HG03097 (cell line): ENCODE measurements around the gene ZNF473.

ENCODE experiments used
- ATAC-seq: cut with Tn5 transposase; IDR thresholded peaks from one replicate; pipeline ENCODE4 v1.9.1; 2021; ENCODE audit not compliant: unreplicated experiment, low FRiP score

ZNF473 gene

GRCh38 chr19:50003254-50003788 is 22.5 kb upstream of the ZNF473 start:
- no peak for ATAC-seq

- ATAC-seq = no peak
Measured at GRCh38 chr19:50003810-50004419, 21.9 kb upstream of the ZNF473 start.

DNA sequence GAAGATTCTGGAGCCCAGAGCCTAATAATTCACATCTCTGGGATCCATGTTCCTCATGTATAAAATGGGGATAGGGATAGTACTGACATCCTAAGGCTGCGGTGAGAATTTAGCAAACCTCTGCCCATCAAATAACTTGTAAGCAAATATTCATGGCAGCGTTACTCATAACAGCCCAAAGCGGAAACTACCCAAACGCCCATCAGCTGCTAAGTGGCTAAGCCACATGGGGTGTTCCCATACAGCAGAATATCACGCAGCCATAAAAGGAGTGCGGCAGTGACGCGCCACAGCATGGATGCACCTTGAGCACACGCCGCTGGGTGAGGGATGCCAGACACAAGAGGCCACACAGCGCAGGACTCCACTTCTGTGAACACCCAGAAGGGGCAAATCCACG is 20.4 kb upstream of the ZNF473 start:
- ATAC-seq = no peak

DNA sequence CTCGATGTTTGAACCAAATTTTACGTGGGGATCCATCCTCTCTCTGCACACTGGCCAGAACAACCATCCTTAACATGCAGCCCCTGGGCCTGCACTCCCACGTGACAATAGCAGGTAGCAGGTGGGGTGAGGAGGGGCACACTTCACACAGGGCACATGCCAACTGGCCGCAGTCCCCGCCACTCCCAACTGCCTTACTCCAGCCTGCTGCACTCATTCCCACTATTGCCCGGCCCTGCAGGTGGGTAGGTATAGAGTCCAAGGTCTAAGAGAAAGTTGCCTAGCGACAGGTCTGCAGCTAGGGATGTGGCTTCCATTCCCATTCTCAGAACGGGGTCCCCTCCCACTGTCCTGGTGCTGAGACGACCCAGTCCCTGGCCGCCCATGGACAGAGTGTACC is 18.6 kb upstream of the ZNF473 start:
- no peak for ATAC-seq

GRCh38 chr19:50007947-50008346 is 17.9 kb upstream of the ZNF473 start:
- ATAC-seq = no peak

DNA sequence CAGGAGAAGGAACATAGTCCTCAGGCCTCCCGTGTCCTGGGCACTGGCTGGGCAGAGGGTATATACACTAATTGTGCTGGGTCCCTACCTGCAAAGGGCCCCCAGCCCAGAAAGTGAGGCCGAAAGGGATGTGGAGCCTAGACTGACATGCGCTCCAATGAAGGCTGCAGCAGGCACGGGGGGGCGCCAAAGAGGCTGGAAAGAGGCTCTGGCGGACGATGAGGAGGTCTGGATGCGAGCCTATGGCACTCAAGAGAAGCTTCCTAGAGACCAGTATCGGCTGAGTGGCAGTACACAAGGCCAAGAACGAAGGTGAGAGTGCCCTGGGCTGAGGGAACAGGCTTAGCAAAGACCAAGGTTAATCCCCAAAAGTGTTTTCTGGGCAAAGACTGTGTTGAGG is 17.3 kb upstream of the ZNF473 start:
- no peak for ATAC-seq

DNA sequence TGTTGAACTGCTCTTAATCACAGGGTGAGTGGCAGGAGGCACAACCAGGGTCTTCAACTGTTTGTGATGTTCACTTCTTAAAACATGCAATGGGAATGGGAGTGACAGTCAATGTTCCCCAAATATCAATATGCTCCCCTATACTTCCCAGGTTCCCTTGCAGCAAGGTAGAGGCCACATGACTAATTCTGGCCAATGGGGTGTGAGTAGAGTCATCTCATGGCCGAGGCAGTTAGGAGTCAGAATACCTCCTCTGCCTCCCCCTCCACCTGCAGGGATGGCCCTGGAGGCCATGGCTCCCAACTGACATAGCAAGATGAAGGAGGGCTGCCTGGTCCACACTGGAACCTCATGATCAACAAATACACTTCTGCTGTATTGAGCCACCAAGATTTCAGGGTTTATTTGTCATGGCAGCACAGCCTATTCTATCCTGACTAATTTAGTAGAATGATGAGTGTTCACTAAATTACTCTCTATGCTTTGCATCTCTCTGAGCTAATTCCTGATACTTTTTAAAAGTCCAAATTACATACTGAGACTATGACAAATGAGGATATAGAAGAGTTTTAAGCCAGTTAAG is 9.5 kb upstream of the ZNF473 start:
- ATAC-seq = no peak

DNA sequence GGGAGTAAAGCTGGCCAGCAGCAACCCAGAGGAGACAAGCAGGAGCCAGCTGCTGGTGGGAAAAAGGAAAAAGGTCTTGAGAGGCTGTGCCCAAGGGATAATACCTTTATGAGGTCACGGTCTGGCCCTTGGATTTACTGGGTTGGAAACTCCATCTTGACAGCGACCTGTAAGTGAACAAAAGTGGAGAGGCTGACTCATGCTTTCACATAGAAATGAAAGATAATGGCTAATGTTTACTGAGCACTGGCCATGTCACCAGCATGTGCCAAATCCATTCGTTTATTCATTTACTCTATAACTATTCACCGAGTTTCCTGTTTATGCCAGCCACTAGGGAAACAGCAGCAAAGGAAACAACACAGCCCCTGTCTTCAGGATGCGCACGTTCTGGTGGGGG is 5.3 kb upstream of the ZNF473 start:
- no peak for ATAC-seq

DNA sequence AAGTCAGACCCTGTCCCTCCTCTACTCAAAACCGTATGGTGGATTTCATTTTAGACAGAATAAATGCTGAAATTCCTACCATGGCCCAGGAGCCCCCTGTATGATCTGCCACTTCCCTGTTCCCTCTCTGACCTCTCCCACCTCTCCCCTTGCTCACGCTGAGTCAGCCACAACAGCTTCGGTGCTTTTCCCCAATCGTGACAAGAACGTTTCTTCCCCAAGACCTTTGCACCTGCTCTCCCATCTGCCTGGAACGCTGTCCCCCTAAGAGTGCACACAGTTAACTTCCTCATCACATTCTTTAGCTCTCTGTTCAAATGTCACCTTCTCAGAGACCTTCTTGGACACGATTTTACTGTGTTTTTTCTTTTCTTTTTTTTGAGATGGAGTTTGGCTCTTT is 3.0 kb upstream of the ZNF473 start:
- ATAC-seq = no peak

GRCh38 chr19:50024719-50025021 is 1.1 kb upstream of the ZNF473 start:
- ATAC-seq = no peak

GRCh38 chr19:50025022-50025793 is 597 bp upstream of the ZNF473 start, which contains the start of gene VRK3:
VRK3 (minus strand) TSS chr19:50025372; CDS start chr19:50016162, 9,210 bp downstream.
- peak; percentile 75 for ATAC-seq

GRCh38 chr19:50026550-50026906 is 723 bp downstream of the ZNF473 start:
- ATAC-seq = no peak

DNA sequence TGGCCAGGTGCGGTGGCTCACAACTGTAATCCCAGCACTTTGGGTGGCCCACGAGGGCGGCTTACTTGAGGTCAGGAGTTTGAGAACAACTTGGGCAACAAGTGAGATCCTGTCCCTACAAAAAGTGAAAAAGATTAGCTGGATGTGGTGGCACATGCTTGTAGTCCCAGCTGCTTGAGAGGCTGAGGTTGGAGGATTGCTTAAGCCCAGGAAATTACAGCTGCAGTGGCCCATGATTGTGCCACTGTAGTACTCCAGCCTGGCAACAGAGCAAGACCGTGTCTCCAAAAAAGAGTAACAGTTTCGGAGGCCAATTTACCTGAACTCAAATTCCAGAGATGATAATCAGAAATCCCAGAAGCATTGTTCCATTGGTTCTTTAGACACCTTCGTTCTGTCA is 4.4 kb downstream of the ZNF473 start:
- no peak for ATAC-seq

- no peak for ATAC-seq
Measured at GRCh38 chr19:50030937-50031336, 5.1 kb downstream of the ZNF473 start.

DNA sequence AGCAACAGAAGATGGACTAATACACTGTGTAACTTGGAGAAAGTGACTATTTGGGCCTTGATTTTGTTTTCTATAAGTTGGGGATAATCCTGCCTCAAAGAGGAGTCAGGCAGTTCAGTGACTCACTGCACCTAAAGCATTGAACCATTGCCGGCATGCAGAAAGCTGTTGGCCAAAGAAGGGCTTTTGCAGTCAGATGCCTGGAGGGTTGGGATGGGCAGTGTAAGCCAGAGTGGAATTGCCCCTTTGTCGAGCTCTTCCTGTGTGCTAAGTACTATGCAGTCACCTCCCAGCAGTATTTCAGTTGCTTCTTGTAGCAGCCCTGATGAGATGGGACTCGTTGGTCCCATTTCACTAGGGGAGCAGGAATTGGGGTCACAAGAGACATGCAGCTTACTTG is 11.1 kb downstream of the ZNF473 start:
- ATAC-seq = no peak

DNA sequence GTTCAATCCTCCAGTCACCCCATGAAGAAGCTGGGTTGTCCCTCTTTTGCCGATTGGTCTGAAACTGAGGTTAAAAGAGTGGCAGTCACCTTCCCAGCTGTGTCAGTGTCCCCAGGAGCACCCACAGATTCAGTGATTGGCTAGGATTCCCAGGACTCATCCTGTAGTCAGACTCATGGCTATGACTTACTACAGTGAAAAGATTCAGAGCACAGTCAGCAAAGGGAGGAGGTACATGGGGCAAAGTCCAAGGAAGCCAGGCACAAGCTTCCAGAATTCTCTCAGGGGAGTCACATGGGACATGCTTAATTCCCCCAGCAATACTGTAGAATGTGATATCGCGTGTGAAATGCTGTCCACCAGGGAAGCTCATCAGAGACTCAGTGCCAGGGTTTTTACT is 14.2 kb downstream of the ZNF473 start:
- no peak for ATAC-seq

DNA sequence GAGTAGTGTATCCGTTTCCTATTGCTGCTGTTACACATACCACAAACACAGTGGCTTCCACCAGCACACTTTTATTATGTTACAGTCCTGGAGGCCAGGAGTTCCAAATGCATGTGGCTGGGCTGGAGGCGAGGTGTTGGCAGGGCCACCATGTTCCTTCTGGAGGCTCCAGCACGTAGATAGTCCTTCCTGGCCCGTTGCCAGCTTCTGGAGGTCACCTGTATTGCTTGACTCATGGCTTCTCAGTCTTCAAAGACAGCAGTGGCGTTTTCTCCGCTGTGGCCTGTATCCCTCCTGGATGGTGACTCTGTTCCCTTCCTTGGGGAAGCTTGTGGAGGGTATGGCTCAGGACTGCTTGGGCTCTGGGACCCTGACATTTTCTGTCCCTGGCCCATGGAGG is 15.2 kb downstream of the ZNF473 start:
- no peak for ATAC-seq

DNA sequence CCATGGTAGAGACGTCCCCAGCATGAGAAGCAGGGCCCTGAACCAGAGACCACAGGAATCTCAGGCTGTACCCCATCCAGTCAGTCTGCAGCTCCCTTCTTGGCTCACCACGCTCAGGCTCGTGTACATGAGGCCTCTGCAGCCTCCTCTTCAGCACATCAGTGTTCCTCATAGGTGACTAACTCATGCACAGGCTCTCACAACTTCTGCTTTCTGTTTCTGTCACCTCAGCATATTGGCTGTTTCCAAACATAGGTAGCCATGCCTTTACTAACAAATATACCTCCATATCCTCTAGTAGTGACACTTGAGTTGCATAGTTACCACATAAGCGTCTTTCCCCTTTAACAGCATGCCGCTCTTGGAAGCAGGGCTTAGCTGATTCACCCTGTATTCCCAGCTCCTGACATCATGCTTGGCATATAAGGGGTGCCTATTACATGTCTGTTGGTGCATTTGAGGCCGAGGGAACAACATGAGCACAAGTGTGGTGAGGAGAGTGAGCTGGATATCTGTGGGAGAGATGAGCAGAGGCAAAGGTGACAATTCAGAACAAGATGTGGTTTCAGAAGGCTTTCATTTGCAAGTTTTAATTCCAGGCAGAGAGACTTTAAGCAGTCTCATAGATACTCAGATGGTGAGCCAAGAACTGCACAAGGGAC is 16.7 kb downstream of the ZNF473 start:
- ATAC-seq = no peak

GRCh38 chr19:50043967-50044366 is 18.2 kb downstream of the ZNF473 start:
- no peak for ATAC-seq

DNA sequence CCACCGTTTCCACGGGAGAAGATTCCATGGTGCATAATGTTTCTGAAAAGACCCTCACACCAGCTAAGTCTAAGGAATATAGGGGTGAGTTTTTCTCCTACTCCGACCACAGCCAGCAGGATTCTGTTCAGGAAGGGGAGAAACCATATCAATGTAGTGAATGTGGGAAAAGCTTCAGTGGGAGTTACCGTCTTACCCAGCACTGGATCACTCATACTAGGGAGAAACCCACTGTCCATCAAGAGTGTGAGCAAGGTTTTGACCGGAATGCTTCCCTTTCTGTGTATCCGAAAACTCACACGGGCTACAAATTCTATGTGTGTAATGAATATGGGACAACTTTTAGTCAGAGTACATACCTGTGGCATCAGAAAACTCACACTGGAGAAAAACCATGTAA is 19.1 kb downstream of the ZNF473 start:
- no peak for ATAC-seq

GRCh38 chr19:50046649-50047503 is 21.1 kb downstream of the ZNF473 start:
- ATAC-seq = no peak
